H1 (cell line): ENCODE measurements around the gene CCP110. TPM values are rescaled to one million over a fixed set of nuclear protein-coding genes. Genes with fewer than 3 reads are reported as not detected.

Source experiments
- CTCF ChIA-PET: fragments of 300-600 bp; sonication (Branson Sonifier 250); formaldehyde crosslinking; loops from one replicate; lab custom pipeline; 2021; ENCODE audit not compliant: partially characterized antibody; lab: Charles Lee
- POLR2A ChIA-PET: fragments of 300-600 bp; sonication (Branson Sonifier 250); formaldehyde crosslinking; loops from one replicate; lab custom pipeline; 2021; ENCODE audit warnings: inconsistent platforms; ENCODE audit not compliant: partially characterized antibody; lab: Charles Lee
- DNase-seq, 2 experiments: peaks; one replicate each; pipeline versions ENCODE4 v3.0.0 to v3.0.0-alpha.2; 2010 to 2022; ENCODE audit warnings: low spot score in 2 of 2, low read depth in 1 of 2, mixed read lengths in 1 of 2
- FAIRE-seq: peaks from 2 replicates; lab custom pipeline; 2011; peaks lifted over from hg19 to GRCh38; lab: Jason Lieb, UNC
- H2AFZ ChIP-seq: 2 replicates; pipeline ENCODE4 v1.8.1; 2012; ENCODE audit warnings: low read length, inconsistent platforms
- H2AK5ac ChIP-seq: 2 replicates; pipeline ENCODE4 v1.6.1; 2013; ENCODE audit warnings: low read depth, low read length
- H2BK120ac ChIP-seq: replicated peaks from 2 replicates; pipeline ENCODE3; 2013; ENCODE audit warnings: low read depth, low read length, inconsistent platforms
- H2BK12ac ChIP-seq: 2 replicates; pipeline ENCODE4 v1.6.1; 2013; ENCODE audit warnings: low read depth, low read length
- H2BK15ac ChIP-seq: 2 replicates; pipeline ENCODE4 v1.6.1; 2013; ENCODE audit warnings: low read length
- H2BK20ac ChIP-seq: 2 replicates; pipeline ENCODE4 v1.6.1; 2013; ENCODE audit warnings: low read length
- H2BK5ac ChIP-seq: 2 replicates; pipeline ENCODE4 v1.6.1; 2013; ENCODE audit warnings: low read depth, low read length
- H3K14ac ChIP-seq: 2 replicates; pipeline ENCODE4 v1.6.1; 2013; ENCODE audit warnings: inconsistent platforms; ENCODE audit not compliant: insufficient read length
- H3K18ac ChIP-seq: 2 replicates; pipeline ENCODE4 v1.6.1; 2013; ENCODE audit warnings: low read length; ENCODE audit errors: extremely low read depth
- H3K23ac ChIP-seq: 2 replicates; pipeline ENCODE4 v1.6.1; 2013; ENCODE audit warnings: inconsistent platforms; ENCODE audit not compliant: insufficient read length
- H3K23me2 ChIP-seq: 2 replicates; pipeline ENCODE4 v1.6.1; 2013; ENCODE audit warnings: low read depth, low read length
- H3K27ac ChIP-seq: 2 replicates; pipeline ENCODE4 v1.6.1; 2011; ENCODE audit warnings: low read depth, low read length, inconsistent platforms
- H3K27me3 ChIP-seq, 4 experiments: replicated peaks in 1 of 4; 1 replicate in 1 of 4; 2 replicates in 3 of 4; pipeline versions ENCODE4 v1.6.1 to v1.8.1; 2011 to 2013; ENCODE audit warnings: low read length in 3 of 4, mild to moderate bottlenecking in 3 of 4, inconsistent platforms in 2 of 4, mixed read lengths in 2 of 4, moderate library complexity in 1 of 4; ENCODE audit not compliant: control insufficient read depth in 3 of 4, insufficient read depth in 3 of 4; ENCODE audit errors: extremely low read depth in 1 of 4
- H3K36me3 ChIP-seq, 4 experiments: 2 replicates each; pipeline versions ENCODE4 v1.6.1 to v1.8.1; 2011 to 2013; ENCODE audit warnings: mild to moderate bottlenecking in 4 of 4, low read length in 3 of 4, moderate library complexity in 2 of 4, control low read depth in 1 of 4, inconsistent platforms in 1 of 4; ENCODE audit not compliant: insufficient read depth in 4 of 4, control insufficient read depth in 2 of 4
- H3K4ac ChIP-seq: replicated peaks from 2 replicates; pipeline ENCODE3; 2013; ENCODE audit warnings: low read length, low read depth, mixed read lengths, inconsistent platforms; ENCODE audit not compliant: insufficient read length
- H3K4me1 ChIP-seq, 4 experiments: replicated peaks in 1 of 4; 1 replicate in 1 of 4; 2 replicates in 3 of 4; pipeline versions ENCODE4 v1.6.1 to v1.8.1; 2011 to 2013; ENCODE audit warnings: low read length in 3 of 4, inconsistent platforms in 2 of 4, mixed read lengths in 1 of 4; ENCODE audit not compliant: insufficient read depth in 4 of 4, control insufficient read depth in 3 of 4
- H3K4me2 ChIP-seq, 2 experiments: 2 replicates each; pipeline versions ENCODE4 v1.6.1 to v1.8.1; 2011 to 2013; ENCODE audit warnings: low read depth in 2 of 2, low read length in 2 of 2, control low read depth in 1 of 2, inconsistent platforms in 1 of 2, mild to moderate bottlenecking in 1 of 2; ENCODE audit not compliant: insufficient read depth in 1 of 2
- H3K4me3 ChIP-seq, 4 experiments: fragments of 200-600, 300-600 bp in 1 of 4; sonication (generic), shearing (Covaris generic), sonication (Bioruptor Twin) in 1 of 4; 2 replicates each; pipeline versions ENCODE4 v1.5.1 to v1.8.1; 2011 to 2016; ENCODE audit warnings: low read length in 4 of 4, low read depth in 3 of 4, control low read depth in 2 of 4, inconsistent platforms in 2 of 4, mild to moderate bottlenecking in 2 of 4, mixed read lengths in 1 of 4, moderate library complexity in 1 of 4; ENCODE audit not compliant: insufficient read depth in 2 of 4; ENCODE audit errors: extremely low read depth in 1 of 4
- H3K56ac ChIP-seq: replicated peaks from 2 replicates; pipeline ENCODE3; 2013; ENCODE audit warnings: low read depth, mild to moderate bottlenecking, mixed read lengths, low read length, inconsistent platforms; ENCODE audit not compliant: insufficient read length
- H3K79me1 ChIP-seq: 2 replicates; pipeline ENCODE4 v1.6.1; 2013; ENCODE audit warnings: low read depth, low read length, control low read depth
- H3K79me2 ChIP-seq, 2 experiments: 2 replicates each; pipeline versions ENCODE4 v1.6.1 to v1.8.1; 2012 to 2013; ENCODE audit warnings: low read length in 2 of 2, mild to moderate bottlenecking in 2 of 2, inconsistent platforms in 1 of 2; ENCODE audit not compliant: insufficient read depth in 2 of 2, control insufficient read depth in 1 of 2
- H3K9ac ChIP-seq, 4 experiments: replicated peaks in 1 of 4; 1 replicate in 1 of 4; 2 replicates in 3 of 4; pipeline versions ENCODE4 v1.6.1 to v1.8.1; 2011 to 2013; ENCODE audit warnings: low read depth in 3 of 4, low read length in 3 of 4, control low read depth in 2 of 4, mild to moderate bottlenecking in 2 of 4, moderate library complexity in 2 of 4, inconsistent platforms in 1 of 4; ENCODE audit errors: extremely low read depth in 1 of 4
- H3K9me3 ChIP-seq, 2 experiments: 2 replicates each; pipeline versions ENCODE4 v1.6.1 to v1.8.1; 2012 to 2013; ENCODE audit warnings: mild to moderate bottlenecking in 2 of 2, moderate library complexity in 2 of 2, control low read depth in 1 of 2, inconsistent platforms in 1 of 2, low read depth in 1 of 2, low read length in 1 of 2, mixed read lengths in 1 of 2; ENCODE audit not compliant: insufficient read depth in 2 of 2
- H4K20me1 ChIP-seq, 2 experiments: replicated peaks in 1 of 2; 2 replicates each; pipeline versions ENCODE3 to v1.8.1; 2011 to 2013; ENCODE audit warnings: inconsistent platforms in 2 of 2, low read length in 2 of 2, mild to moderate bottlenecking in 1 of 2; ENCODE audit not compliant: insufficient read depth in 2 of 2, control insufficient read depth in 1 of 2
- H4K5ac ChIP-seq: 2 replicates; pipeline ENCODE4 v1.6.1; 2013; ENCODE audit warnings: low read length, low read depth, mixed read lengths, inconsistent platforms; ENCODE audit not compliant: insufficient read length
- H4K8ac ChIP-seq: 2 replicates; pipeline ENCODE4 v1.8.0; 2013; ENCODE audit warnings: mild to moderate bottlenecking, moderate library complexity, low read length, inconsistent platforms; ENCODE audit not compliant: insufficient read depth; ENCODE audit errors: extremely low read depth
- H4K91ac ChIP-seq: replicated peaks from 2 replicates; pipeline ENCODE3; 2013; ENCODE audit warnings: low read length, mixed read lengths, inconsistent platforms; ENCODE audit not compliant: insufficient read length
- CEBPB ChIP-seq: IDR thresholded peaks from 2 replicates; pipeline ENCODE4 v1.6.1; 2012; ENCODE audit warnings: low read depth, low read length
- GTF2F1 ChIP-seq: IDR thresholded peaks from 2 replicates; pipeline ENCODE4 v1.6.1; 2012; ENCODE audit warnings: low read depth, low read length, improper control_type of control experiment, borderline replicate concordance
- NANOG ChIP-seq: IDR thresholded peaks from 2 replicates; pipeline ENCODE4 v1.6.1; 2011; ENCODE audit warnings: low read length, low read depth, mild to moderate bottlenecking, inconsistent platforms; ENCODE audit not compliant: insufficient read depth, poor library complexity, severe bottlenecking
- SP4 ChIP-seq: IDR thresholded peaks from 2 replicates; pipeline ENCODE4 v1.6.1; 2012; ENCODE audit warnings: low read length, inconsistent platforms
- SUZ12 ChIP-seq: fragments of 200-600 bp; sonication (generic); IDR thresholded peaks from 2 replicates; pipeline ENCODE4 v1.6.1; 2012; ENCODE audit warnings: mild to moderate bottlenecking, inconsistent platforms, low read length, moderate library complexity, mixed read lengths
- YY1 ChIP-seq: IDR thresholded peaks from 2 replicates; pipeline ENCODE4 v1.6.1; 2011; ENCODE audit warnings: low read depth, mild to moderate bottlenecking, low read length
- ZNF274 ChIP-seq: IDR thresholded peaks from 2 replicates; pipeline ENCODE4 v1.7.0; 2012; ENCODE audit warnings: low read length, borderline replicate concordance; ENCODE audit errors: extremely low read depth
- WGBS, 2 experiments: shearing (Covaris generic) in 1 of 2; methylation state at CpG; one replicate each; pipeline versions ENCODE4 v1.1.6 to v1.1.7; 2013 to 2015; ENCODE audit warnings: low lambda C conversion rate in 2 of 2, mixed read lengths in 2 of 2, inconsistent platforms in 1 of 2, low coverage in 1 of 2, missing lambda C conversion rate in 1 of 2; ENCODE audit not compliant: insufficient replicate concordance in 2 of 2, insufficient coverage in 1 of 2, insufficient read length in 1 of 2; ENCODE audit errors: extremely low coverage in 1 of 2, missing lambda C conversion rate in 1 of 2; 5-methylcytosine and 5-hydroxymethylcytosine counted together
- polyA plus RNA-seq, 7 experiments: library from polyadenylated mRNA; depleted of rRNA in 3 of 7; stranded (reverse) in 5 of 7; unstranded in 2 of 7; fragments of >200 nt in 5 of 7; fragments of 200-250 nt in 2 of 7; gene quantifications; 1 replicate in 5 of 7; 2 replicates in 1 of 7; 4 replicates in 1 of 7; pipeline versions ENCODE4 v1.2.1 to v1.2.3, GENCODE V29; 2011 to 2013; ENCODE audit warnings: missing spikeins in 2 of 7, mixed read lengths in 2 of 7
- total RNA-seq: library from RNA; stranded (reverse); fragmentation: NEBNext Ultra II Directional; extraction: Animal tissue kit (Norgen Biotek cat#: 25700); gene quantifications from 2 replicates; pipeline ENCODE4 v1.2.1, GENCODE V29; 2021

Gene CCP110
- total and polyA plus RNA-seq, 2 of the 8 experiments (the other 6 are each of a cell fraction or from before 2014, with no cell fraction given) = 3.2 to 19.8 TPM

- FAIRE-seq (no peak), DNase-seq (no peak)
- Histone ChIP-seq H2BK15ac (no peak overlapping the region), H3K18ac (no peak overlapping the region), H3K23me2 (no peaks in the 10 kb centered on the region), H3K27ac (no peak overlapping the region), H3K79me1 (no peaks in the 10 kb centered on the region), H3K27me3 (no peaks in the 10 kb centered on the region), H3K4me2 (no peak overlapping the region), H2AFZ (no peak overlapping the region), H3K9ac (no peak overlapping the region), H4K5ac (no peak overlapping the region), H4K8ac (no peak overlapping the region), H2BK12ac (no peak overlapping the region), H3K4ac (no peak overlapping the region), H2BK20ac (no peak overlapping the region), H3K23ac (no peak overlapping the region), H4K91ac (no peak overlapping the region), H3K14ac (no peak overlapping the region), H2AK5ac (no peak overlapping the region), H3K79me2 (no peaks in the 10 kb centered on the region), H3K36me3 (peaks cover 3 to 20% (median 14%) of the 10 kb centered on the region in 4 experiments; a peak in 7 of 8 replicates), H3K4me3 (no peak overlapping the region), H3K4me1 (no peaks in the 10 kb centered on the region), H3K56ac (no peak overlapping the region), H2BK5ac (no peak overlapping the region), H4K20me1 (peaks cover 0 to 1% of the 10 kb centered on the region in 2 experiments), H3K9me3 (no peaks in the 10 kb centered on the region), H2BK120ac (no peak overlapping the region)
- ChIA-PET POLR2A (no interaction called here), CTCF (interaction anchor here (0.8 to 1.0 kb wide), 3 partner anchors 9 to 108 kb away, joined by 3 read pairs; no protein-coding TSS in a partner anchor)
- 74% methylated on average over 5 of the region's 5 CpGs; no CpG with 5 or more reads in 1 of the 2 experiments for WGBS, 2 experiments
- TF ChIP-seq ZNF274 (no peak), SUZ12 (no peak), NANOG (no peak), CEBPB (no peak), GTF2F1 (no peak), SP4 (no peak), YY1 (no peak)
Measured at GRCh38 chr16:19497176-19497575, 26.6 kb upstream of the CCP110 start.
